IMR-90 (cell line): ENCODE measurements around the gene SLC39A11.

Source experiments
- CEBPB ChIP-seq: IDR thresholded peaks from 2 replicates; pipeline ENCODE4 v1.6.1; 2012; ENCODE audit warnings: low read depth, low read length, improper control_type of control experiment
- CTCF ChIP-seq: conservative IDR thresholded peaks from 2 replicates; pipeline ENCODE4 v1.5.1; 2012; ENCODE audit warnings: mild to moderate bottlenecking, low read depth, low read length, improper control_type of control experiment
- MAFK ChIP-seq: IDR thresholded peaks from 2 replicates; pipeline ENCODE4 v1.6.1; 2012; ENCODE audit warnings: low read depth, low read length, improper control_type of control experiment
- POLR2A ChIP-seq: IDR thresholded peaks from 2 replicates; pipeline ENCODE4 v1.6.1; 2012; ENCODE audit warnings: mild to moderate bottlenecking, low read depth, low read length
- RAD21 ChIP-seq: IDR thresholded peaks from 2 replicates; pipeline ENCODE4 v1.6.1; 2012; ENCODE audit warnings: low read length, improper control_type of control experiment
- RCOR1 ChIP-seq: IDR thresholded peaks from 2 replicates; pipeline ENCODE4 v1.6.1; 2012; ENCODE audit warnings: mild to moderate bottlenecking, low read length, improper control_type of control experiment; ENCODE audit not compliant: insufficient replicate concordance
- SMC3 ChIP-seq: fragments of 150-350 bp; IDR thresholded peaks from 2 replicates; pipeline ENCODE4 v1.6.1; 2016; ENCODE audit warnings: low read depth, mild to moderate bottlenecking, antibody characterized with exemption, low read length, moderate library complexity
- USF2 ChIP-seq: fragments of 150-350 bp; IDR thresholded peaks from 2 replicates; pipeline ENCODE4 v1.6.1; 2017; ENCODE audit warnings: mild to moderate bottlenecking, antibody characterized with exemption, low read length, low read depth

GRCh38 chr17:73141411-73141810 is 48.9 kb upstream of the SLC39A11 start:
- no peak for TF ChIP-seq CTCF
- TF ChIP-seq MAFK = no peak
- TF ChIP-seq POLR2A = no peak
- no peak for TF ChIP-seq USF2
- TF ChIP-seq CEBPB = no peak
- TF ChIP-seq RCOR1 = no peak
- TF ChIP-seq RAD21 = no peak
- TF ChIP-seq SMC3 = no peak
